COR-L47 (cell line): ENCODE measurements around the gene TCEAL9.
A peak's percentile ranks its signal among the peaks of the same experiment; 100 is the strongest.
"Not testable (repeated sequence)": the region's sequence is repeated elsewhere in the genome, so short reads cannot be mapped to it uniquely, and the experiment has no call there.

Experiments
- DNase-seq: peaks from one replicate; lab custom pipeline; 2025; lab: John Stamatoyannopoulos, UW

TCEAL9 gene

GRCh38 chrX:103356130-103356798 is at the start of gene TCEAL9:
Gene TCEAL9 (plus strand): TSS chrX:103356506. CDS start chrX:103357685, 1,179 bp downstream.
- DNase-seq, result peak; percentile 51

- DNase-seq, result peak; percentile 4
Measured at GRCh38 chrX:103309860-103310554, 46.3 kb upstream of the TCEAL9 start.

- DNase-seq, result peak; percentile 68
Measured at GRCh38 chrX:103310555-103311398, 45.5 kb upstream of the TCEAL9 start, which contains the start of gene BEX2. Gene BEX2 (minus strand): TSS chrX:103310990. CDS start chrX:103309976, 1,014 bp downstream.

- DNase-seq, result no peak
Measured at GRCh38 chrX:103311399-103311780, 44.9 kb upstream of the TCEAL9 start.

GRCh38 chrX:103329991-103330390 is 26.3 kb upstream of the TCEAL9 start, which contains the start of gene TCEAL7:
Gene TCEAL7 (plus strand): TSS chrX:103330239. CDS start chrX:103331404, 1,165 bp downstream.
- DNase-seq, result no peak

GRCh38 chrX:103330681-103331288 is 25.5 kb upstream of the TCEAL9 start:
- DNase-seq, result no peak

GRCh38 chrX:103338663-103339062 is 17.6 kb upstream of the TCEAL9 start:
- DNase-seq, result no peak

- peak; percentile 10 for DNase-seq
Measured at GRCh38 chrX:103343105-103343504, 13.2 kb upstream of the TCEAL9 start.

GRCh38 chrX:103344606-103345005 is 11.7 kb upstream of the TCEAL9 start:
- no peak for DNase-seq

GRCh38 chrX:103347682-103348397 is 8.5 kb upstream of the TCEAL9 start:
- DNase-seq, result no peak

- no peak for DNase-seq
Measured at GRCh38 chrX:103356858-103357257, 552 bp downstream of the TCEAL9 start.

GRCh38 chrX:103357871-103358270 is 1.6 kb downstream of the TCEAL9 start:
- no peak for DNase-seq

- DNase-seq, result not testable (repeated sequence)
Measured at GRCh38 chrX:103359605-103360004, 3.3 kb downstream of the TCEAL9 start.

- DNase-seq, result no peak
Measured at GRCh38 chrX:103360092-103360491, 3.8 kb downstream of the TCEAL9 start.

- no peak for DNase-seq
Measured at GRCh38 chrX:103360916-103361315, 4.6 kb downstream of the TCEAL9 start.

GRCh38 chrX:103361798-103362197 is 5.5 kb downstream of the TCEAL9 start:
- DNase-seq, result no peak

GRCh38 chrX:103362474-103362873 is 6.2 kb downstream of the TCEAL9 start:
- no peak for DNase-seq

- DNase-seq, result no peak
Measured at GRCh38 chrX:103363046-103363445, 6.7 kb downstream of the TCEAL9 start.

- no peak for DNase-seq
Measured at GRCh38 chrX:103367502-103367901, 11.2 kb downstream of the TCEAL9 start.

- DNase-seq, result no peak
Measured at GRCh38 chrX:103369479-103369878, 13.2 kb downstream of the TCEAL9 start.

GRCh38 chrX:103372886-103373285 is 16.6 kb downstream of the TCEAL9 start:
- no peak for DNase-seq
